Ovary (tissue), 3 donors: Measurements from ENCODE around the gene SSC4D.
"Not testable (repeated sequence)": the region's sequence is repeated elsewhere in the genome, so short reads cannot be mapped to it uniquely, and the experiment has no call there.

Experiments used
- EP300 ChIP-seq: sonication (generic); formaldehyde crosslinking; IDR thresholded peaks from one replicate; pipeline ENCODE4 v1.6.1; 2017; ENCODE audit warnings: antibody characterized with exemption
- TF ChIP-seq, protein P1 (sequence below), 3 donors: fragments of 450-650 bp in 2 of 3; fragments of 200-600 bp in 1 of 3; IDR thresholded peaks; one replicate each; pipeline versions ENCODE4 v1.5.1 to v1.8.0; 2016 to 2022; ENCODE audit warnings: antibody characterized with exemption in 3 of 3, mild to moderate bottlenecking in 1 of 3
- donor health status: DM: no; HTN: no; CAD: no.

DNA sequence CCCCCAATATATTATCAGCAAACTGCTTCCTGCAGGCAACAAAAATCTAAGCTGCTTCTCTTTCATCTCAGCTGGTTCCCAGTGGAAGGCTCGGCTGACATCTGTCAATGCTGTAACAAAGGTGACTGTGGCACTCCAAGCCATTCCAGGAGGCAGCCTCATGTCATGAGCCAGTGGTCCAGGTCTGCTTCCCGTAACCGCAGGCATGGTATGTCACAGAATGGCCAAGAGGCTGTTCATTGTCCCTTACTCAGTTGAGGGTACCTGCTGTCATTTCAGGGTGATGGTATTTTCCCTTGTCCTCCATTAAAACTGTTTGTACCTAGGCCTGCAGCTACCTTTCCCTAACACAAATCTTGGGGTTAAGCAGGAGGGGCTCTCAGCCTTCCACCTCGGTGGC lies 30.9 kb upstream of the SSC4D start:
- TF ChIP-seq EP300: not testable (repeated sequence)
- TF ChIP-seq, protein P1, sequence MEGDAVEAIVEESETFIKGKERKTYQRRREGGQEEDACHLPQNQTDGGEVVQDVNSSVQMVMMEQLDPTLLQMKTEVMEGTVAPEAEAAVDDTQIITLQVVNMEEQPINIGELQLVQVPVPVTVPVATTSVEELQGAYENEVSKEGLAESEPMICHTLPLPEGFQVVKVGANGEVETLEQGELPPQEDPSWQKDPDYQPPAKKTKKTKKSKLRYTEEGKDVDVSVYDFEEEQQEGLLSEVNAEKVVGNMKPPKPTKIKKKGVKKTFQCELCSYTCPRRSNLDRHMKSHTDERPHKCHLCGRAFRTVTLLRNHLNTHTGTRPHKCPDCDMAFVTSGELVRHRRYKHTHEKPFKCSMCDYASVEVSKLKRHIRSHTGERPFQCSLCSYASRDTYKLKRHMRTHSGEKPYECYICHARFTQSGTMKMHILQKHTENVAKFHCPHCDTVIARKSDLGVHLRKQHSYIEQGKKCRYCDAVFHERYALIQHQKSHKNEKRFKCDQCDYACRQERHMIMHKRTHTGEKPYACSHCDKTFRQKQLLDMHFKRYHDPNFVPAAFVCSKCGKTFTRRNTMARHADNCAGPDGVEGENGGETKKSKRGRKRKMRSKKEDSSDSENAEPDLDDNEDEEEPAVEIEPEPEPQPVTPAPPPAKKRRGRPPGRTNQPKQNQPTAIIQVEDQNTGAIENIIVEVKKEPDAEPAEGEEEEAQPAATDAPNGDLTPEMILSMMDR (IDR thresholded peaks at IDR 0.05): not testable (repeated sequence)
